Islet of Langerhans (tissue), 1 donor: ENCODE data around the gene GSK3B.

Source experiments
- FAIRE-seq: peaks from one replicate; lab custom pipeline; 2011; peaks lifted over from hg19 to GRCh38; lab: Jason Lieb, UNC

The GSK3B gene

DNA sequence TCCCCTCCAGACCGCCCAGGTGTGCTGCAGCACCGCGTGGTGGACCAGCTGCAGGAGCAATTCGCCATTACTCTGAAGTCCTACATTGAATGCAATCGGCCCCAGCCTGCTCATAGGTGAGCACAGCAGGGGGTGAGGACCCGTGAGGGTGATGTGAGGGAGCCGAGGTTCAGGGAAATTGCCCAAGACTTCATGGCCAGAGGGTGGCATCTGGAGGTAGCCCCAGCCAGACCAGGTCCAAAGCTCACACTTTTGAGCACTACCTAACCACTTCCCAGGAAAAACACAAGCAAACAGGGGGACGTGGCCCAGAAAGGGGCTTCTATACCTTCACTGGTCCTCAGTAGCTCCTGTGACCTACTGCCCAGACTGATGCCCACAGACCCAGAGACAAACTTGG, 278.5 kb downstream of the GSK3B start:
- no peak for FAIRE-seq

DNA sequence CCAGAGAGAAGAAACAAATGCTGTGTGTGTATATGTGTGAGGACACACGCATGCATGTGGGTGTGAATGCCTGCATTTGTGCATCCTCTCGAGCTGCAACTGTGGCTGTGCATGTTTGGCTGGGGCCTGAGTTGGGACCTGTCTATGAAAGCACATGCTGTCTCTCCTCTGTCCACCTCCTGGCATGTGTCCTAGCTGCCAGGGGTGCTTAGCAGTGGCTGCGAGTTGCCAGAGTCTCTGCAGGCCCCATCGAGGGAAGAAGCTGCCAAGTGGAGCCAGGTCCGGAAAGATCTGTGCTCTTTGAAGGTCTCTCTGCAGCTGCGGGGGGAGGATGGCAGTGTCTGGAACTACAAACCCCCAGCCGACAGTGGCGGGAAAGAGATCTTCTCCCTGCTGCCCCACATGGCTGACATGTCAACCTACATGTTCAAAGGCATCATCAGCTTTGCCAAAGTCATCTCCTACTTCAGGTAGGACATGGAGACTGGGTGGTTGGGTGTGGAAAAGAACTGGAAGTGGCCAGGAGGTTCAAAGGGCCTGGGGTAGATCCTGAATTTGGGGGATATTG, 281.7 kb downstream of the GSK3B start:
- no peak for FAIRE-seq

DNA sequence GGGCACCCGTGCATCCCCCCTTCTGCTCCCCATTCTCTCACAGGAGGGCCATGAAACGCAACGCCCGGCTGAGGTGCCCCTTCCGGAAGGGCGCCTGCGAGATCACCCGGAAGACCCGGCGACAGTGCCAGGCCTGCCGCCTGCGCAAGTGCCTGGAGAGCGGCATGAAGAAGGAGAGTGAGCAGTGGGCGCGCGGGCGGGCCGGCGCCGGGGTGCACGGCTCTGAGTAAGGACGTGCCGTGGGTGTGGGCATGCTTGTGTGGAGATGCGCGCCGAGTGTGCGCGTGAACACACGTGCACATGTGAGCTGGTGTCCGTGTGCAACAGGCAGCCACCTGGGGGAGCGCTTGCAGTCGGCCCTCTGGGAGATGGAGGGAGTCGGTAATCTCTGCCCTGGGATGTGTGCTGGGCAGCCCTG, 284.2 kb downstream of the GSK3B start:
- no peak for FAIRE-seq

DNA sequence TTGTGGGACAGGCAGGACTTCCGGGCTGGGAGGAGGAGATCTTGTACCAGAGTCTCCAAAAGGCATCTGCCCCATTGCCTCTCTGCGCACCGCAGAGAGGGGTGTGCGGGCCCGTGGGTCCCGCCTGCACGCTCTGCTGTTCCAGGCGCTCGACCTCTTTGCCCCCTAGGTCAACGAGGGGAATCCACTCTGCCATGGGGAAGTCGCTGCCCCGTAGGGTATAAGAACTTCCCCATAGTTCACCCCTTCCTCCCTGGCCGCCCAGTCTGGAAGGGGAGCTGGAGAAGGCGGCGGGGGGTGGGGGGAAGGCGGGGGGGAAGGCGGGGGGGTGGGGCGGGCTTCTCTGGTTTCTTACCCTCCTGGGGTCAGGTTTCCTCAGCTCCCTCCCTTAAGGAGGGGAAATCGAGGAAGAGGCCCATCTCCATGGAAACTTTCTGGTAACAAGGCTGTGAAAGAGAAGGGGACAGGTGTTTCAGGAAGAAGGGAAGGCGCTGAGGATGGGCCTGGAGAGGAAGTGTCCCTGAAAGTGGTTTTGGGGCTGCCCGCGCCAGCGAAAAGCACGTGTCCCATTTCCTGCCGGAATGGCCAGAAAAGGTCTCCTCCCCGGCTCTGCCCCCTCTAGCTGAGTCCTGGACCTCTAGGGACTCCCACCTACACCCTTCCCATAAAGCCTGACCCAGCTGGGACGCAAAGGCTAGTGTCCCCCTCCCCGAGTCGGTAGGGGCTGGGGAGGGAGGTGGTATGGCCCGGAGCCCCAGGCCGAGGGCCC, 284.8 kb downstream of the GSK3B start:
- no peak for FAIRE-seq

DNA sequence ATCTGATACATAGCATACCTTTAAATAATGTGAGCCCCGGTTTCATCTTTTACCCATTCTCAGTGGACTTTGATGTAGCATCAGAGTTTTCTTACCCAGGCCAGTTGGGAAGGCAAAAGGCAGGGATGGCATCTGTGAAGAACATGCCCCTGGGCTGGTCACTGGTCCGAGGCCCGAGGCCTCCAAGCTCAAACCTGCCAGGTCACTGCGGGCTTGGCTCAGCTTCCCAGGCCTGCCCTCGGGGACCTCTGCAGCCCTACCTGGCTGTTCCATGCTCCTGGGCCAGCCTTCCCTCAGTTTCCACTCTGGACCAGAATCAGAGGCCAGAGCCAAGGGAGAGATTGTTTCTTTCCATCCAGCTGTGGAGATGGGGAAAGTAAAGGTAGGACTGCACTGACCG, 285.4 kb downstream of the GSK3B start:
- FAIRE-seq, result no peak

DNA sequence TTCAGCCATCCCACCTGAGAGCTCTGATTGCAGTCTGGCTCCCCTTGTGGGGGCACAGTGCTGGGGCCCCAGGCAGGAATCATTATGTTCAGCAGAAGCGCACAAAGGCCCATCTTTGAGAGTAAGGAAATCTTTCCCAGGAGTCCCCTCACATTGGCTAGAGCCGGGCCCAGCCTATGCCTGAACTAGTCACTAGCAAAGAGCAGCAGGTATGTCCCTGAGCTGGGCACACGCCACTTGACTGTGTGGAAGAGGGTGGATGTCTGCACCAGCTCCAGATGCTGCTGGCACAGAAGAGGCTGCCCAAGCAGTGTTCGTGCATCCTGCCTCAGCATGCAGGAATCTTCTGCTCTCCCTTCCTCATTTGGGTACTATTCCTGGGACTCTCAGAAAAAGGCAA, 286.0 kb downstream of the GSK3B start:
- FAIRE-seq, result no peak

DNA sequence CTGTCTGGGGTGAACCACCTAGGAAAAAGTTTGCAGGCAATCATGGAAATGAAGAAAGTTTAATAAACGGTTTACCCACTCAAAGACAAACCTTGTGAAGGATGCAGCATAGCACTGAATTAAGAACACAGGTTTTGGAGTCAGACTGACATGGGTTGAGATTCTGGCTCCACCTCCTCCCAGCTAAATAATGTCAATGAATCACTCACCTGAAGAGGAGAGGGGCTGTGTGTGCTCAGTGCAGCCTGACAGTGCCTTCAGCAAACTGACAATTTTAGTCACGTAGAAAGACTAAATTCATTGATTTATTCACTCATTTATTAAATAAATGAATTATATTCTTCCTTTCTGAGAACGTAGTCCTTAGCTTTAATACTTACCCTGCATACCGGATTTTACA, 293.4 kb downstream of the GSK3B start:
- no peak for FAIRE-seq

DNA sequence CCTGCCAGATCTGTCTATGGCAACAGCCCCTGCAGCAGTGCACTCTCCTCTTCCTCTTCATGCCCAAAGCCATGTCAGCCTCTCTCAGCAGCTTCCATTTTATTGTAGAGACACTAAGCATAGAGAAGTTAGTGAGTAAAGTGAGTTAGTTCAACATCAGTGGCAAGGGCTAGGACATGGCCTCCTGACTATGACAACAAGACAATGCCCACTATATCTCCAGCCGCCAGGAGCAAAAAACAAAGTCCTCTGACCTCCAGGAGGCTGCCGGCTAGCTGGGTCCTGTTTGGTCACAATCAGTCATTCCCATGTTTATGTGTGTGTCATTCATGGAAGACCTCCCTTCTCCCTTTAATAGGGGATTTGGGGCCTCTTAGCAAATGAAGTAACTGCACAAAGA, 297.5 kb downstream of the GSK3B start:
- no peak for FAIRE-seq

DNA sequence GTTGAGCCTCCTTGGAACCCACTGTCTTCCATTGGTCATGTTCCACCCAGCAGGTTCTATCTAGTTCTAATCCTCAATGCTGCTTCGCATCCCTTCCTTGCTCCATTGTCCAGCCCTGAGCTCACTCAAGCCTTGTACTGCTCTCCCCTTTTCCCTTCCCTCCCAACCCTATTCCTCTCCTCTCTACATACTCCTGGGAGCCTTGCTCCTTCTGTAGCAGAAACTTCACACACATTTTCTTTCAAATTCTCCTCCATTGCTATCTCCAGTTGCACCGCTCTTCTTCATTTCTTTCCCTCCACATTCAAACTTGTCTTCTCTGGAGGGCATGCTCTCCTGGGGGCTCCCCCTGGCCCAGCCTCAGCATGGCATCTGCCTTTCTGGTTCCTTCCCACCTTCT, 297.9 kb downstream of the GSK3B start:
- no peak for FAIRE-seq

DNA sequence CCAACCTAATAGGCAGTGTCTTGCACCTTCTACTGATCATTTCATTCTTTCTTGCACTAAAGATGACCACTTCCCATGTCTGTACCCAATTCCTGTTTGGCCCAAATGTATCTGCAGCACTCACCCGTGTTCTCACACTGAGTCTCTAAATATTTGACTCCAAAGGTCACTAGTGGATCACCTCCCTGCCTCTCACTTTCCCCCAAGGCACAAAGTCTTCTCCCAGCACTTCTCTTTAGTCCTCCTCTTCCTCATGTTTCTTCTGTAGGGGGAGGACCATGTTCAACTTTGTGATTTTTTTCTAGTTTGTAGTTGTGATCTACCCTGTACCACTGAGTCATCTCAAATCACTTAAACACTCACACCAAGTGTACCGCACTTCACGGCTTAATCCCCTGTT, 298.4 kb downstream of the GSK3B start:
- FAIRE-seq, result no peak

DNA sequence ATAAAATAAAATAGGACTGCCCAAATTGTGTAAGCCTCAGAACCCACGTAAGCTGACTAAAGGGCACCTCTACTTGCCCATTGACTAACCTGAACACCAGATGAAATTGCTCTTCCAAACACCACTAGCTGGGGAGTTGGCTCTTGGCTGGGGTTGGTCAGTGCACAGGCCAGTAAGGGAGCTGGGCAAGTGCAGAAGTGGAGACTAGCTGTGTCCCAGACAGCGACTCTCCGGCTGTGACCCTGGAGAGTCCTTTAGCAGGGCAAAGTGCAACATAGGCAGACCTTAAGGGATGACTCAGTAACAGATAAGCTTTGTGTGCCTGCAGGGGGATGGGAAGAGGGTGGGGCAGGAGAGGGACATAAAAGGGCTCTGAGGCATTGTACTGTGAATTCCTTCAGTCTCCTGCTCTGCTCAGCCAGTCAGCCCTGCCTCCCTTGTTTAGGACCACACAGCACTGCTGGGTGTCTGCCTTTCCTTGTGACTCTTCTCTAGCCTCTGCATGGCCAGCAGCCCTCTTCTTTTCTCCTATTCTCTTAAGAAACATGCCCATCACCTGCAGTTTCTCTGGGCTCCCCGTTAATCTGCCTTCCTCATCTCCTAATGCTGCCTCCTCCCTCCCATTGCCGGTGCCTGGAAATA, 299.2 kb downstream of the GSK3B start:
- FAIRE-seq, result no peak

DNA sequence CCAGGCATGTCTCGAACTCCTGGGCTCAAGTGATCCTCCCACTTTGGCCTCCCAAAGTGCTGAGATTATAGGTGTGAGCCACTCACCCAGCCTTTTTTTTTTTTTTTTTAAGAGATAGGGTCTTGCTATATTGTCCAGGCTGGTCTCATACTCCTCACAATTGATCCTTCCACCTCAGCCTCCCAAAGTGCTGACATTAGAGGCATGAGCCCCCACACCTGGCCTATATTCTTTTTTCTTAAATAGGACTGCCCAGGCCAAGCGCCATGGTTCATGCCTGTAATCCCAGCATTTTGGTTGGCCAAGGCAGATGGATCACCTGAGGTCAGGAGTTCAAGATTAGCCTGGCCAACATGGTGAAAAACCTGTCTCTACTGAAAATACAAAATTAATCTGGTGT, 299.8 kb downstream of the GSK3B start:
- FAIRE-seq, result no peak

DNA sequence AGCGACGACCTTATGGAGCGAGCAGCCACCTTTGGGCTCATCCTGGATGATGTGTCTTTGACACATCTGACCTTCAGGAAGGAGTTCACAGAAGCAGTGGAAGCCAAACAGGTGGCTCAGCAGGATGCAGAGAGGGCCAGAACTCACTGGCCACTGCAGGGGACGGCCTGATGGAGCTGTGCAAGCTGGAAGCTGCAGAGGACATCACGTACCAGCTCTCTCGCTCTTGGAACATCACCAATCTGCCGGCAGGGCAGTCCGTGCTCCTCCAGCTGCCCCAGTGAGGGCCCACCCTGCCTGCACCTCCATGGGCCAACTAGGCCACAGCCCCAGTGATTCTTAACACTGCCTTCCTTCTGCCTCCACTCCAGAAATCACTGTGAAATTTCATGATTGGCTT, 302.0 kb downstream of the GSK3B start:
- no peak for FAIRE-seq

DNA sequence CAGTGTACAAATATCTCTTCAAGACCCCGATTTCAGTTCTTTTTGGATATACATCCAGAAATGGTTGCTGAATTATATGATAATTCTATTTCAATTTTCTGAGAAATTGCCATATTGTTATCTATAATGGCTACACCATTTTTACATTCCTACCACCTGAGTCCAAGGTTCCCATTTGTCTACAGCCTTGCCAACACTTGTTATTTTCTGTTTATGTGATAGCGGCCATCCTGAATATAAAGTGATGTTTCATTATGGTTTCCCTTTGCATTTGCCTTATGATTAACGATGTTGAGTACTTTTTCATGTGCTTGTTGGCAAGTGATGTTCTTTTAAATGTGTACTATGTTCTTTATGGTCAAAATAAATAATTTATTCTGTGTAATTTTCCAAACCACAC, 303.9 kb downstream of the GSK3B start:
- FAIRE-seq, result no peak

DNA sequence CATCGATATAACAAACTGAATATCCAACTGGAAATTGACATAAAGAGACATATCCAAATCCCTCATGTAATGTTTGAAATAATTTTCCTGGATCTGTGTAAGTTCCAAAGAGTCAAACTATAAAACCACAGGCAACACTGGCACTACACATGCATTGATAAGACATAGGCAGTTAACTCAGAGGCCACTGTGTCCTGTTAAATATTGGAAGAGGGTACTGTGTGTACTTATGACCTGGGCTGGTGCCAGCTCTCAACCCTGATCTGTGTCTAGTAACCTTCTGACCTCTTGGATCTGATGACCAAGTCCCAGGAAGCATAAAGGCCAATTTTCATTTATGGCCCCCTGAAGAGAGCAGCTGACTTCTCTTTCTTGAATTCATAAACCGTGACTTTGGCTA, 307.8 kb downstream of the GSK3B start:
- FAIRE-seq, result no peak

DNA sequence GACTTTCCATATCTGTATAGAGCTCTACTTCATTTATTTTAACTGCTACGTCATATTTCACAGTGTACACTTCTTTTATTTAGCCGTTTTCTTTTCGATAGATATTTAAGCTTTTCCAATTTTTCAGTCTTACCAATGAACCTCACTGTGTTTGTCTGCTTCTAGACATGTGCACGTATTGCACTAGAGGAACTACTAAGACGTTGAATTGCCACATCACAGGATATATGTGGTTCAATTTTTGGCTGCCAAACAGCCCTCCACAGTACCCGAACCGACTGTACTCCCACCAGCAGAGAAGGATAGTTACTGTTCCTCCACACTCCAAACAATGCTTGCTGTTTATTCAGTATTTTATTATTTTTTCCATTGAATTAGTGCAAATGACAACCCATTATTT, 310.4 kb downstream of the GSK3B start:
- FAIRE-seq, result no peak

DNA sequence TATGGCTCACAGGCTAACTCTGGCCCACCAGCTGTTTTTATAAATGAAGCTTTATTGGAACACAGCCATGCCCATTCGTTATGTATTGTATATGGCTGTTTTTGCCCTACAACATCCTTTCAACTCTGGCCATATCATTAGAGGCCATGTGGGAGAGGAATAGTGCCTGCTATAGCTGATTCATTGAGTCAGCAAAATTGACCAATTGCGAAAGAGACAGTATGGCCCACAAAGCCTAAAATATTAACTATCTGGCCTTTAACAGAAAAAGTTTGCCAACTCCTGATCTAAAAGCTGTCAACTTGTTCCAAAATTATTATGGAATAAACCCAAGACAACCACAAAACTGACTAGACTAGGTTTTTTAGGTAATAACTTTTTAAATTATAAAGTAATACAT, 311.0 kb downstream of the GSK3B start:
- no peak for FAIRE-seq

DNA sequence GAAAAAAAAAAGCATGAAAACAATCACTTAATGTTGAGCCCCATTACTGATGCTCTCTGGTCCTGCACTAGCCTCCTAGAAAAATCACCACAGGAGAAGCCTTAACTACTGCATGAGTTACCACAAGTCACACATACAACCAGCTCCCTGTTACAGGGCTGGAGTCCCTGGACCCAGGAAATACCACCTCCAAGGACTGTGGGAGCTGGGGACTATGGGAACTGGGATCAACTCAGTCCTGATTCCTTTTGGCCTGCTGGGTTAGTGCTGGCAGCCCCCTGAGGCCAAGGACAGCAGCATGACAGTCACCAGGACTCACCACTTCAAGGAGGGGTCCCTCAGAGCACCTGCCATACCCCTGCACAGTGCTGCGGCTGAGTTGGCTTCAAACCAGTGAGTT, 311.8 kb downstream of the GSK3B start:
- FAIRE-seq, result no peak

DNA sequence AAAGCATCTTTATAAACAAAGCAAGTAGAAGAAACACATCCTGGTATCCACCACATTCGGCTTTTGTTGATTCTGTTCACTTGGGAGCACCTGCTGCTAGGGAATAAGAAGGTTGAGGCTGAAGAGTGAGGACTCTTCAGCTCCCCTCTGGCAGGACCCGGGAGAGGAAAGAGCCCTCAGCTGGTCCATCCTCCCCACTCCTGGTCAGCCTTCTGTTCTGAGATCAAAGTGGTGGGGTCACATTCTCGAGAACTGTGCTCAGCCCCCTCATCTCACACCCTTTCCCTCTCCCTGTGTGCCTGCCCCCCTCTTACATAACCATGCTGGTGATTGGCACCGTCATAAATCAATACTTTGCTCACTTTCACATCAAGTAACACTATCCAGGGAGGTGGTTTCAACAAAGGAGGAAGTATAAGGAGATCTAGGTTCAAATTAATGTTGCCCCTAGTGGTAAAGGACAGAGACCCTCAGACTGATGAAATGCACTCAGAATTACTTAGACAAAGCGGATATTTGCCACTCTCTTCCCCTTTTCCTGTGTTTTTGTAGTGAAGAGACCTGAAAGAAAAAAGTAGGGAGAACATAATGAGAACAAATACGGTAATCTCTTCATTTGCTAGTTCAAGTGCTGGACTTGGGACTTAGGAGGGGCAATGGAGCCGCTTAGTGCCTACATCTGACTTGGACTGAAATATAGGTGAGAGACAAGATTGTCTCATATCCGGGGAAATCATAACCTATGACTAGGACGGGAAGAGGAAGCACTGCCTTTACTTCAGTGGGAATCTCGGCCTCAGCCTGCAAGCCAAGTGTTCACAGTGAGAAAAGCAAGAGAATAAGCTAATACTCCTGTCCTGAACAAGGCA, 312.7 kb downstream of the GSK3B start, which contains the start of gene NR1I2:
NR1I2 (plus strand) TSS at position 772 of the 869 bp plus-strand sequence.
- FAIRE-seq, result no peak

DNA sequence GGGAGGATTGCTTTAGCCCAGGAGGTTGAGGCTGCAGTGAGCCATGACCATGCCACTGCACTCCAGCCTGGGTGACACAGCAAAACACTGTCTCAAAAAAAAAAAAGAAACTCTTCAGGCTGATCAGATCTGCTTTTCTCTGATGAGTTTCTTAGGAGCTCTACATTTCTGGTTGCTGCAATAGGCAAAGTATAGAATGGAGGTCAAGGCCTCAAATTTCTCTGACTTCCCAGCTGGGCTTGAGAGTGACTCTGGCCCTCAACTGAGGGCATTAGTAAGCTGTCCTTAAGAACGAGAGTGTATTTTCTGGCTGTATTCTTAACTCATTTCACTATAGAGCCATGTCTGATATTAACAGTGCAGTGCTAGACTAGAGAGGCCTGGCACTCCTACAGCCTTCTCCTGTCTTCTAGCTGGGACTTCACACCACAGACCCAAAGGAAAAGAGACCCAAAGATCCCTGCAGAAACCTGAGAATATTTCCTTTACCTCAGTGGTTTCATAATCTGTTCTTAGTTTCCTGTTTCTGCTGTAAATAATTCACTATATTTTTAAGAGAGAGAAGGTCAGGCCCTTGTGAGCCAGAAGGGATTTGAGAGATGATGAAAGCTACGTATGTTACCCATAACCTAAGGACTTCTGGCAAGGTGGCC, 314.4 kb downstream of the GSK3B start:
- FAIRE-seq, result no peak

DNA sequence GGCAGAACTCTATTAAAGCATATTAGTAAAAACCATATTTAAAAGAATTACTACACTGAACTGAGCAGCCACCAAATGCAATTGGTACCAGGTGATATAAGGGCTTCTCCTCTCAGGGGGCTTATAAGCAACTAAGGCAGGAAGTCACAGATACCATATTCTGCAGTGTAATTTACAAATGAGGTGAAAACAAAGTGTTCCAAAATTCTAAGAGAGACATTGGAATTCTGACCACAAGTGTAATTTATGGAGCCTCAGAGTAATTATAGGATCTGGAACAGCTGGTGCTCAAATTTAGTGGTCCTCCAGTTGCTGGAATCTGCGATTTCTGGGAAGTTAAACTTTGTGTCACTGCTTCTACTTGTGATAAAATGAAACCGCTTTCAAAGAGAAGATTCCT, 315.4 kb downstream of the GSK3B start:
- no peak for FAIRE-seq

DNA sequence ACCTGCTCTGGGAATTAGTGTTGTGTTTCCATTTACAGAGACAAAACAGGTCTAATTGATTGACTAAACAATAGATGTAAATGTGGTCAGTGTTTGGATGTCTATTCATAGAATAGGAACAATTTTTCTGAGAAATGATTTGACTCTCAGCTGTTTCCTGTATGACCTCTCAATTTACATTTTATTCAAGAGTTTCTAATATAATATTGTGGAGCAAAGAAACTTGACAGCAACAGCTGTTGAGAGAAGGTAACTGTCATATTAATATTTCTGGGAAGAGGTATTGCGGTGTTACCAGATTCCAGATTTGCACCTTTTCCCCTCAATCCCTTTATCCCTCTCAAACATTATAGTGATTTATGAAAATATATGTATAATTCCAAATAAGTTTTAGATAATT, 316.1 kb downstream of the GSK3B start:
- FAIRE-seq, result no peak
